ENCODE measurements around the gene TMEM97.
"Not testable (repeated sequence)": the region's sequence is repeated elsewhere in the genome, so short reads cannot be mapped to it uniquely, and the experiment has no call there.

The TMEM97 gene

DNA sequence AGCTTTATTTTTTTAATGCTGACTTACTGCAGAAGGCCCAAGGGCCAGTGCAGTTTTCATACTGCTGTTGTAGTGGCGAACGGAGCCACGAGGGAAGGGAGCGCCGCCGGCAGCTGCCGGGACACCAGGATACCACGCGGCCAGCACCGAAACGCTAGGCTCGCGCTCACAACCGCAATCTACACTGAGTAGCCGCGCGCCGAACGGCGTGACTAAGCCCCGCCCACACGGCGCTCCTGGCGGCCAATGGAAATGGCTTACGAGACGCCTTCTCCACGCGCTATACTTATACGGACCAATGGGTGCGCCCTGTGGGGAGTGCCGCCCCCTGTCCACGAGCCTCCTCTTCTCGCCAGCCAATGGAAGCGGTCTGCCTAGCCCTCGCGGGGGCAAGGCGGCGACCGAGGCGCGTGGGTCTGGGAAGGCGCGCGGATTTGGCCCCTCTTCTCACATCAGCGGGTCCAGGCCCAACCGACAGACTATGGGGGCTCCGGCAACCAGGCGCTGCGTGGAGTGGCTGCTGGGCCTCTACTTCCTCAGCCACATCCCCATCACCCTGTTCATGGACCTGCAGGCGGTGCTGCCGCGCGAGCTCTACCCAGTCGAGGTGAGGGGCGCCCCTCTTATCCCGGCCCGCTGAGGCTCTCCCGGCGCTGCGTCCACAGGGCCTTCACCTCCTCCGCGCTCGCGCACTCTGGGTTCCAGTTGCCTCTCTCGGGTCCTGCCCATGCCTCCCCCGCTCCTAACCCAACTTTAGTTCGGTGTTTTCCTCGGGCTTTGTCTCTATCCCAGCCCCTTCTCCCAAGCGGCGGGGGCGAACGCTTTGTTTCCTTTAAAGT, at the start of gene TMEM97:
Gene TMEM97, plus strand, starts transcription at position 442 of the 839 bp plus-strand sequence. Its CDS starts 40 bp downstream, at position 482.
- Mint-ChIP-seq H3K36me3 (ENCODE audit: low read depth) (peaks cover 16% of the 10 kb centered on the region), H3K27me3 (peaks cover 1% of the 10 kb centered on the region), H3K27ac (peak within 1 kb of the TSS; percentile 89), H3K4me3 (peak within 1 kb of the TSS; percentile 93), H3K4me1 (peaks cover 34% of the 10 kb centered on the region), H3K9me3 (no peaks in the 10 kb centered on the region)
- peak; percentile 96 for DNase-seq
- ATAC-seq = peak; percentile 99

- Mint-ChIP-seq H3K4me1 (peaks cover 4% of the 10 kb centered on the region), H3K27me3 (peaks cover 45% of the 10 kb centered on the region), H3K4me3 (no peak overlapping the region), H3K27ac (no peak overlapping the region), H3K9me3 (peaks cover 12% of the 10 kb centered on the region), H3K36me3 (ENCODE audit: low read depth) (no peaks in the 10 kb centered on the region)
- no peak for ATAC-seq
- no peak for DNase-seq
Observed at GRCh38 chr17:28270055-28270454, 48.9 kb upstream of the TMEM97 start.

DNA sequence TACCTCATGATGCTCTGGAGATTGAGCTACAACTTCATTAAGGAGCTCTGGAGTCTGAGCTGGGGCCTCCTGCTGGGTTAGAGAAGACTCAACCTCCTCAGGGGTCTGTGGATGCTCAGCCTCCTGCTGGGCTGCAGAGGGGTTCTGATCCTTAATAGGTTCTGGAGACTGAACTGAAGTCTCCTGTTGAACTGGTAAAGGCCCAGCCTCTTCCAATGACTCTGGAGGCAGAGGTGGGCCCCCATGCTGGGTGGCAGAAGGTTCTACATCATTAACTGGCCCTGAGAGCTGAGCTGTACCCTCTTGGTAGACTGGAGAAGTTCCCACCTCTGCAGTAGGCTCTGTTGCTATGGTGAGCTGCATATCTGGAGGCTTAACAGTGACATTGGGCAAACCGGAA, 48.1 kb upstream of the TMEM97 start:
- Mint-ChIP-seq H3K4me3 (no peak overlapping the region), H3K27me3 (peaks cover 50% of the 10 kb centered on the region), H3K36me3 (ENCODE audit: low read depth) (no peaks in the 10 kb centered on the region), H3K9me3 (peaks cover 12% of the 10 kb centered on the region), H3K27ac (no peak overlapping the region), H3K4me1 (peaks cover 4% of the 10 kb centered on the region)
- no peak for DNase-seq
- no peak for ATAC-seq

GRCh38 chr17:28271431-28271830, 47.6 kb upstream of the TMEM97 start:
- Mint-ChIP-seq H3K27ac (no peak overlapping the region), H3K9me3 (peaks cover 9% of the 10 kb centered on the region), H3K27me3 (peaks cover 55% of the 10 kb centered on the region), H3K4me1 (peaks cover 4% of the 10 kb centered on the region), H3K4me3 (no peak overlapping the region), H3K36me3 (ENCODE audit: low read depth) (no peaks in the 10 kb centered on the region)
- DNase-seq (no peak), ATAC-seq (no peak)

- H3K4me3 Mint-ChIP-seq = no peak overlapping the region
- peaks cover 61% of the 10 kb centered on the region for H3K27me3 Mint-ChIP-seq
Observed at GRCh38 chr17:28272166-28272565, 46.8 kb upstream of the TMEM97 start.

GRCh38 chr17:28273341-28273740, 45.7 kb upstream of the TMEM97 start:
- H3K4me3 Mint-ChIP-seq; ATAC-seq; H3K27ac Mint-ChIP-seq; DNase-seq; H3K36me3 Mint-ChIP-seq (ENCODE audit: low read depth); H3K9me3 Mint-ChIP-seq: not testable (repeated sequence)
- peaks cover 14% of the 10 kb centered on the region for H3K4me1 Mint-ChIP-seq
- H3K27me3 Mint-ChIP-seq = peaks cover 67% of the 10 kb centered on the region

More at GRCh38 chr17:28272166-28272565, 46.8 kb upstream of the TMEM97 start:
- peaks cover 6% of the 10 kb centered on the region for H3K9me3 Mint-ChIP-seq
- DNase-seq (no peak), ATAC-seq (no peak)
- H3K4me1 Mint-ChIP-seq = peaks cover 4% of the 10 kb centered on the region
- no peaks in the 10 kb centered on the region for H3K36me3 Mint-ChIP-seq (ENCODE audit: low read depth)
- no peak overlapping the region for H3K27ac Mint-ChIP-seq

DNA sequence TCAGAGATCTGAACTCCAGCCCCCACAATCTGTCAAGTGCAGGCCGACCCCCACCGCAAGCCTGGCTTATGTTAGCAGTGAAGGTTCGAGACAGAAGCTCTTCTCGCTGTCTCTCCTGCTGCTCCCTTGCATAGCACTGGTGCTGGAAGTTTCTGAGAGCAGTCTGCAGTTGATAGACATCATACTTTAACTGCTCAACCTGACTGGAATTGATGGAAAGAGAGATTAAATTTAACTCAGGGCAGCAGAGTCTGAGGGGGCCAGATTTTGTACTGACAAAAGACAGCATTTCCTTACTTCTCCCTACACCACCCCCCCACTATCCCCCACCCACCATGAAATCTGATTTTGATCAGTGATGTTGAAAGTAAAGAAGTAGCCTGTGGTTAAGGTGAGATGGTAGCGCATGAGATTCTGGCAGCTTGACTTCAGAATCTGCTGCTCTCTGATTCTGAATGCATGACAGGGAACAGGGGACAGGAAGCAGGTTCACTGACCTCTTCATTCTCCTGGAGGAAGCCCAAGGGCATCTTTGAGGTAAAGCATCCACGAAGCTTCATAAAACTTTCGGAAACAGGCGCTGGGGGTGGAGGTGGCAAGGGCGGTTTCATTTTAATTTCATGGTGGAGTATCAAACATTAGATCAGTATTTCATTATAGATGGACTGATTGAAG, 44.3 kb upstream of the TMEM97 start:
- Mint-ChIP-seq H3K4me1 (peaks cover 15% of the 10 kb centered on the region), H3K4me3 (no peak overlapping the region), H3K27ac (no peak overlapping the region), H3K27me3 (peaks cover 62% of the 10 kb centered on the region), H3K9me3 (no peaks in the 10 kb centered on the region), H3K36me3 (ENCODE audit: low read depth) (no peaks in the 10 kb centered on the region)
- no peak for DNase-seq
- ATAC-seq = no peak

DNA sequence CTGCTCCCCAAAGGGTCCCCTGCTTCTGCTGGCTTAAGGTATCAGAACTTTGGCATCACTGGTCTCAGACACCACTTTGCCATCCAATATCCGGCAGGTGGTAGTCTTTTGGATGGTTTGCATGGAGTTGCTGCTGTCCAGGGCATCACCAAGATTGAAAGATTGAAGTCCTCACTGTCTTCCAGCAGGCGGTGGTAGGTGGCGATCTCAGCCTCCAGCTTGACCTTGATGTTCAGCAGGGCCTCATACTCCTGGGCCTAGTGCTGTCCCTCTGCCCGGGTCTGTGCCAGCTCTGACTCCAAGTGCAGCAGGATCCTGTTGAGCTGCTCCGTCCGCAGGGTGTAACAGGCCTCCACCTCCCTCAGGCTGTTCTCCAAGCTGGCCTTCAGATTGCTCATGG, 43.0 kb upstream of the TMEM97 start:
- H3K4me3 Mint-ChIP-seq = no peak overlapping the region
- ATAC-seq (no peak), DNase-seq (no peak)
- peaks cover 15% of the 10 kb centered on the region for H3K4me1 Mint-ChIP-seq
- peaks cover 64% of the 10 kb centered on the region for H3K27me3 Mint-ChIP-seq
- no peaks in the 10 kb centered on the region for H3K36me3 Mint-ChIP-seq (ENCODE audit: low read depth)
- H3K27ac Mint-ChIP-seq = no peak overlapping the region
- H3K9me3 Mint-ChIP-seq = no peaks in the 10 kb centered on the region

DNA sequence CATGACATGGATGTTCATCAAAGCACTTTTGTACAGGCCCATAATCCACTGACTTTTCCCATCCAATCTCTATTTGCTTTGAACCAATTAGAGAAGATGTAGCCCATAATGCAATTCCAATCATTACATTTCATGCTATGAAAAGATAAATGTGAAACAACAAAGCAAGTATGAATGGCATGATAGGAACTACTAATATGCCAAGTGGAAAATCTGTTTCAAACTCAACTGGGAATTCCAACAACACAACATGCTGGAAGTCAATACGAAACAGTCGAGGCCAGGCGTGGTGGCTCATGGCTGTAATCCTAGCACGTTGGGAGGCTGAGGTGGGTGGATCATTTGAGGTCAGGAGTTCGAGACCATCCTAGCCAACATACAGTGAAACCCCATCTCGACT, 39.6 kb upstream of the TMEM97 start:
- Mint-ChIP-seq H3K4me3 (no peak overlapping the region), H3K27me3 (peaks cover 54% of the 10 kb centered on the region), H3K36me3 (ENCODE audit: low read depth) (no peaks in the 10 kb centered on the region), H3K9me3 (no peaks in the 10 kb centered on the region), H3K27ac (no peak overlapping the region), H3K4me1 (peaks cover 15% of the 10 kb centered on the region)
- ATAC-seq = no peak
- no peak for DNase-seq

DNA sequence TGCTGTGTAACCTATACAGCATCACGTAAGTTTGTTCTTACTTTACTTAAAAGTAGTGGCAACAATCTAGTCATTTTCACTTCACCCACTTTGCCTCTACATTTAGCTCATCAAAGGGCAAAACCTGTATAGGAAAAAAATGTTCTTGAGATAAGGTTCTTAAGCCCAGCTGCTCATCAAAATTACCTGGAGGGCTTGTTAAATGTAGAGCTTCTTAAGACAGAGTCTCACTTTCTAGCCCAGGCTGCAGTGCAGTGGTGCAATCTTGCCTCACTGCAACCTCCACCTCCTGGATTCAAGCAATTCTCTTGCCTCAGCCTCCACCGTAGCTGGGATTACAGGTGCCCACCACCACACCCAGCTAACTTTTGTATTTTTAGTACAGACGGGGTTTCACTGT, 38.2 kb upstream of the TMEM97 start:
- H3K4me3 Mint-ChIP-seq = no peak overlapping the region
- no peaks in the 10 kb centered on the region for H3K9me3 Mint-ChIP-seq
- H3K27me3 Mint-ChIP-seq = peaks cover 43% of the 10 kb centered on the region
- H3K4me1 Mint-ChIP-seq = peaks cover 15% of the 10 kb centered on the region
- no peak overlapping the region for H3K27ac Mint-ChIP-seq
- no peak for ATAC-seq
- no peaks in the 10 kb centered on the region for H3K36me3 Mint-ChIP-seq (ENCODE audit: low read depth)
- no peak for DNase-seq

GRCh38 chr17:28282596-28282995, 36.4 kb upstream of the TMEM97 start:
- Mint-ChIP-seq H3K9me3 (no peaks in the 10 kb centered on the region), H3K36me3 (ENCODE audit: low read depth) (no peaks in the 10 kb centered on the region), H3K4me3 (no peak overlapping the region), H3K27ac (no peak overlapping the region), H3K4me1 (peaks cover 12% of the 10 kb centered on the region), H3K27me3 (peaks cover 31% of the 10 kb centered on the region)
- DNase-seq = no peak
- no peak for ATAC-seq

GRCh38 chr17:28285965-28286364, 33.0 kb upstream of the TMEM97 start:
- no peak for DNase-seq
- Mint-ChIP-seq H3K27me3 (peaks cover 13% of the 10 kb centered on the region), H3K4me1 (no peaks in the 10 kb centered on the region), H3K4me3 (no peak overlapping the region), H3K9me3 (no peaks in the 10 kb centered on the region), H3K27ac (no peak overlapping the region), H3K36me3 (ENCODE audit: low read depth) (no peaks in the 10 kb centered on the region)
- ATAC-seq = no peak

DNA sequence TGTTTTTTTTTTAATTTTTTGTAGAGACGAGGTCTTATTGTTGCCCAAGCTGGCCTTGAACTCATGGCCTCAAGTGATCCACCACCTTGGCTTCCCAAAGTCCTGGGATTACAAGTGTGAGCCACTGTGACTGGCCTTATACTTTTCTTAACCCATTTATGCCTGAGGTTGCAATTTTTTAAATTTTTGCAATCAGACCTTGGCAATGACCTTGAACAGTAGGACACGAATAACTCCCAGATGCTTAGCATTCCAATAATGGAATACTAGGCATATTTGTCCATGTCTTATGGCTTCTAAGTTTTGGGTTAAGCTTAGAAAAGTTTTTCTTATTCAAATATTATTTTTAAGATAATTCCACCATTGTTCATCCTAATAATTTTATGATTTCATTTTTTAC, 28.3 kb upstream of the TMEM97 start:
- peaks cover 17% of the 10 kb centered on the region for H3K27me3 Mint-ChIP-seq
- H3K4me3 Mint-ChIP-seq = no peak overlapping the region

GRCh38 chr17:28291780-28292330, 27.1 kb upstream of the TMEM97 start:
- DNase-seq = no peak
- no peak overlapping the region for H3K4me3 Mint-ChIP-seq
- H3K9me3 Mint-ChIP-seq = no peaks in the 10 kb centered on the region
- no peaks in the 10 kb centered on the region for H3K36me3 Mint-ChIP-seq (ENCODE audit: low read depth)
- H3K4me1 Mint-ChIP-seq = peaks cover 15% of the 10 kb centered on the region
- no peak overlapping the region for H3K27ac Mint-ChIP-seq
- peaks cover 17% of the 10 kb centered on the region for H3K27me3 Mint-ChIP-seq
- ATAC-seq = no peak

More for the DNA sequence above, 28.3 kb upstream of the TMEM97 start:
- Mint-ChIP-seq H3K27ac (no peak overlapping the region), H3K9me3 (no peaks in the 10 kb centered on the region), H3K4me1 (peaks cover 3% of the 10 kb centered on the region), H3K36me3 (ENCODE audit: low read depth) (no peaks in the 10 kb centered on the region)
- ATAC-seq (no peak), DNase-seq (no peak)

- H3K9me3 Mint-ChIP-seq; DNase-seq; H3K4me3 Mint-ChIP-seq; H3K27ac Mint-ChIP-seq; ATAC-seq; H3K36me3 Mint-ChIP-seq (ENCODE audit: low read depth): not testable (repeated sequence)
- H3K4me1 Mint-ChIP-seq = peaks cover 15% of the 10 kb centered on the region
- H3K27me3 Mint-ChIP-seq = peaks cover 17% of the 10 kb centered on the region
Observed at GRCh38 chr17:28292878-28293277, 26.1 kb upstream of the TMEM97 start.
